A549 treated with AZD2906 at 1 μM for 4 hours (cell line): ENCODE data around the gene PTPN6. TPM values are rescaled to one million over a fixed set of nuclear protein-coding genes. Genes with fewer than 3 reads are reported as not detected.

Source experiments
- total RNA-seq: library from RNA; stranded (reverse); fragments of 200-300 nt; extraction: Qiagen RNA extraction; gene quantifications from 5 replicates; pipeline ENCODE4 v1.2.3, GENCODE V29; 2022

Gene PTPN6
- total RNA-seq: 9.1 to 13.5 TPM (median 10.5 TPM) in 5 replicates

GRCh38 chr12:6950811-6951540 is at the start of gene PTPN6:
Gene PTPN6, plus strand, starts transcription at chr12:6951356. Its CDS starts 157 bp downstream, at chr12:6951513.

GRCh38 chr12:6904280-6905276 is 46.6 kb upstream of the PTPN6 start, which contains the start of gene LRRC23:
Gene LRRC23, plus strand, starts transcription at chr12:6904822. Its CDS starts 812 bp downstream, at chr12:6905634.

GRCh38 chr12:6914246-6914946 is 36.8 kb upstream of the PTPN6 start, which contains the start of gene ENO2:
Gene ENO2, plus strand, starts transcription at chr12:6914580. Its CDS starts 1,253 bp downstream, at chr12:6915833.

GRCh38 chr12:6927379-6928021 is 23.7 kb upstream of the PTPN6 start, which contains the start of gene ATN1:
Gene ATN1, plus strand, starts transcription at chr12:6927959. Its CDS starts 6,043 bp downstream, at chr12:6934002.

GRCh38 chr12:6943722-6944380 is 7.3 kb upstream of the PTPN6 start, which contains the start of the genes C12orf57 and RNU7-1:
Gene C12orf57, plus strand, starts transcription at chr12:6944022. Its CDS starts 100 bp downstream, at chr12:6944122.
Gene RNU7-1, plus strand, starts transcription at chr12:6943816.

Other genes with a start within 250 kb of the PTPN6 start
- gene COPS7A, start 227.3 kb upstream of the PTPN6 start, total RNA-seq: 50.2 to 55.9 TPM (median 55.2 TPM) in 5 replicates
- 268 to 304 TPM (median 292 TPM) in 5 replicates for gene MLF2, start 198.2 kb upstream of the PTPN6 start, total RNA-seq
- 589 to 916 TPM (median 868 TPM) in 5 replicates for gene PTMS, start 185.0 kb upstream of the PTPN6 start, total RNA-seq
- 0.83 to 1.6 TPM (median 1.4 TPM) in 5 replicates for gene LAG3, start 178.8 kb upstream of the PTPN6 start, total RNA-seq
- gene CD4, start 161.8 kb upstream of the PTPN6 start, total RNA-seq: 0.01 to 0.06 TPM in 2 of 5 replicates, not detected in the others
- gene GPR162, start 129.5 kb upstream of the PTPN6 start, total RNA-seq: 0.26 to 0.41 TPM (median 0.33 TPM) in 5 replicates
- gene P3H3, start 122.9 kb upstream of the PTPN6 start, total RNA-seq: 22.2 to 28.3 TPM (median 26.4 TPM) in 5 replicates
- 0.92 to 2.1 TPM (median 1.4 TPM) in 5 replicates for gene GNB3, start 110.4 kb upstream of the PTPN6 start, total RNA-seq
- gene CDCA3, start 100.1 kb upstream of the PTPN6 start, total RNA-seq: 72.8 to 80.0 TPM (median 76.6 TPM) in 5 replicates
- 71.9 to 93.6 TPM (median 77.7 TPM) in 5 replicates for gene USP5, start 99.2 kb upstream of the PTPN6 start, total RNA-seq
- gene TPI1, start 83.8 kb upstream of the PTPN6 start, total RNA-seq: 1,494 to 1,665 TPM (median 1,624 TPM) in 5 replicates
- 24.5 to 34.1 TPM (median 33.9 TPM) in 5 replicates for gene SPSB2, start 78.1 kb upstream of the PTPN6 start, total RNA-seq
- 15.6 to 19.4 TPM (median 16.9 TPM) in 5 replicates for gene LRRC23, start 46.5 kb upstream of the PTPN6 start, total RNA-seq
- gene ENO2, start 36.8 kb upstream of the PTPN6 start, total RNA-seq: 29.0 to 33.1 TPM (median 32.0 TPM) in 5 replicates
- gene ATN1, start 23.4 kb upstream of the PTPN6 start, total RNA-seq: 50.9 to 76.0 TPM (median 73.6 TPM) in 5 replicates
- not detected in 5 replicates for gene RNU7-1, start 7.5 kb upstream of the PTPN6 start, total RNA-seq
- 261 to 320 TPM (median 303 TPM) in 5 replicates for gene C12orf57, start 7.3 kb upstream of the PTPN6 start, total RNA-seq
- gene PHB2, start 19.3 kb downstream of the PTPN6 start, total RNA-seq: 316 to 337 TPM (median 328 TPM) in 5 replicates
- 54.5 to 63.2 TPM (median 59.6 TPM) in 5 replicates for gene EMG1, start 19.6 kb downstream of the PTPN6 start, total RNA-seq
- 26.7 to 30.7 TPM (median 29.8 TPM) in 5 replicates for gene LPCAT3, start 67.1 kb downstream of the PTPN6 start, total RNA-seq
- 40.4 to 73.4 TPM (median 41.9 TPM) in 5 replicates for gene C1S, start 109.4 kb downstream of the PTPN6 start, total RNA-seq
- gene C1R, start 141.1 kb downstream of the PTPN6 start, total RNA-seq: 27.7 to 49.0 TPM (median 30.3 TPM) in 5 replicates
- 10.8 to 14.6 TPM (median 13.4 TPM) in 5 replicates for gene C1RL, start 157.9 kb downstream of the PTPN6 start, total RNA-seq
- not detected in 5 replicates for gene RBP5, start 177.5 kb downstream of the PTPN6 start, total RNA-seq
- 11.7 to 17.4 TPM (median 14.9 TPM) in 5 replicates for gene CLSTN3, start 179.0 kb downstream of the PTPN6 start, total RNA-seq
- 23.6 to 28.4 TPM (median 27.3 TPM) in 5 replicates for gene PEX5, start 238.3 kb downstream of the PTPN6 start, total RNA-seq